Karpas-422 (cell line): Measurements from ENCODE around the gene SLC12A8. TPM values are rescaled to one million over a fixed set of nuclear protein-coding genes. Genes with fewer than 3 reads are reported as not detected.

ENCODE experiments used
- DNase-seq: peaks from one replicate; pipeline ENCODE4 v3.0.0-alpha.2; 2015
- H2AFZ ChIP-seq: fragments of 200-600 bp; sonication (generic); 2 replicates; pipeline ENCODE4 v1.6.1; 2014; ENCODE audit warnings: antibody characterized with exemption, low read length, mixed read lengths
- H3K27ac ChIP-seq: fragments of 200-600 bp; sonication (generic); 2 replicates; pipeline ENCODE4 v1.5.1; 2014; ENCODE audit warnings: mild to moderate bottlenecking, low read length, moderate library complexity
- H3K27me3 ChIP-seq: fragments of 200-600 bp; sonication (generic); 2 replicates; pipeline ENCODE4 v1.6.1; 2014; ENCODE audit warnings: low read length, mixed read lengths
- H3K36me3 ChIP-seq: fragments of 200-600 bp; sonication (generic); 2 replicates; pipeline ENCODE4 v1.6.1; 2014; ENCODE audit warnings: low read length, mixed read lengths; ENCODE audit not compliant: insufficient read depth
- H3K4me1 ChIP-seq: fragments of 200-600 bp; sonication (generic); 2 replicates; pipeline ENCODE4 v1.6.1; 2014; ENCODE audit warnings: mild to moderate bottlenecking, low read length, mixed read lengths
- H3K4me2 ChIP-seq: fragments of 200-600 bp; sonication (generic); 2 replicates; pipeline ENCODE4 v1.6.1; 2014; ENCODE audit warnings: low read length, low read depth, mild to moderate bottlenecking; ENCODE audit not compliant: poor library complexity, severe bottlenecking
- H3K4me3 ChIP-seq: fragments of 200-600 bp; sonication (generic); 2 replicates; pipeline ENCODE4 v1.5.1; 2014; ENCODE audit warnings: mild to moderate bottlenecking, antibody characterized with exemption, low read length, mixed read lengths
- H3K79me2 ChIP-seq: fragments of 200-600 bp; sonication (generic); 2 replicates; pipeline ENCODE4 v1.6.1; 2014; ENCODE audit warnings: mild to moderate bottlenecking, low read length, mixed read lengths
- H3K9ac ChIP-seq: fragments of 200-600 bp; sonication (generic); 2 replicates; pipeline ENCODE4 v1.6.0; 2014; ENCODE audit warnings: low read length
- H3K9me2 ChIP-seq: fragments of 200-600 bp; sonication (generic), shearing (Covaris generic); replicated peaks from 2 replicates; pipeline ENCODE4 v1.6.0; 2014; ENCODE audit warnings: mild to moderate bottlenecking, low read length, moderate library complexity; ENCODE audit not compliant: insufficient read depth
- H3K9me3 ChIP-seq: fragments of 300-700, 200-600 bp; sonication (generic); 2 replicates; pipeline ENCODE4 v1.6.1; 2014; ENCODE audit warnings: low read length, mixed read lengths
- H4K20me1 ChIP-seq: fragments of 200-600 bp; sonication (generic); 2 replicates; pipeline ENCODE4 v1.6.1; 2014; ENCODE audit warnings: mild to moderate bottlenecking, antibody characterized with exemption, low read length, low read depth; ENCODE audit not compliant: insufficient read depth
- total RNA-seq: library from RNA; depleted of rRNA; stranded (reverse); fragments of >200 nt; shearing (Covaris generic); gene quantifications from 2 replicates; pipeline ENCODE4 v1.2.3, GENCODE V29; 2014; ENCODE audit warnings: low replicate concordance

SLC12A8 gene
- total RNA-seq, 1 experiment from 2014 or later, result 156 TPM

- no peak overlapping the region for H3K4me2 ChIP-seq
- no peaks in the 10 kb centered on the region for H3K36me3 ChIP-seq
- H3K79me2 ChIP-seq, result no peaks in the 10 kb centered on the region
- no peaks in the 10 kb centered on the region for H4K20me1 ChIP-seq
- H2AFZ ChIP-seq, result no peak overlapping the region
- no peaks in the 10 kb centered on the region for H3K27me3 ChIP-seq
- no peak overlapping the region for H3K4me3 ChIP-seq
- no peak for DNase-seq
- H3K9ac ChIP-seq, result no peak overlapping the region
- H3K4me1 ChIP-seq, result no peaks in the 10 kb centered on the region
- no peak overlapping the region for H3K27ac ChIP-seq
- no peaks in the 10 kb centered on the region for H3K9me2 ChIP-seq
- H3K9me3 ChIP-seq, result no peaks in the 10 kb centered on the region
Measured at GRCh38 chr3:125213364-125213755, 812 bp upstream of the SLC12A8 start.

- no peak for DNase-seq
- Histone ChIP-seq H3K9ac (no peak overlapping the region), H3K4me1 (no peaks in the 10 kb centered on the region), H3K4me3 (no peak overlapping the region), H3K79me2 (no peaks in the 10 kb centered on the region), H3K4me2 (no peak overlapping the region), H3K27ac (no peak overlapping the region), H2AFZ (no peak overlapping the region), H3K9me3 (no peaks in the 10 kb centered on the region), H3K27me3 (no peaks in the 10 kb centered on the region), H3K36me3 (no peaks in the 10 kb centered on the region), H4K20me1 (no peaks in the 10 kb centered on the region), H3K9me2 (no peaks in the 10 kb centered on the region)
Measured at GRCh38 chr3:125212091-125212508, 448 bp downstream of the SLC12A8 start.

GRCh38 chr3:125211523-125212090 lies 941 bp downstream of the SLC12A8 start:
- H3K79me2 ChIP-seq, result no peaks in the 10 kb centered on the region
- no peaks in the 10 kb centered on the region for H4K20me1 ChIP-seq
- H3K9ac ChIP-seq, result no peak overlapping the region
- H3K27ac ChIP-seq, result no peak overlapping the region
- H3K4me2 ChIP-seq, result no peak overlapping the region
- H3K4me1 ChIP-seq, result no peaks in the 10 kb centered on the region
- H3K27me3 ChIP-seq, result no peaks in the 10 kb centered on the region
- DNase-seq, result no peak
- no peaks in the 10 kb centered on the region for H3K9me3 ChIP-seq
- H2AFZ ChIP-seq, result no peak overlapping the region
- no peaks in the 10 kb centered on the region for H3K9me2 ChIP-seq
- H3K36me3 ChIP-seq, result no peaks in the 10 kb centered on the region
- no peak overlapping the region for H3K4me3 ChIP-seq

- Histone ChIP-seq H3K36me3 (no peaks in the 10 kb centered on the region), H3K9ac (no peak overlapping the region), H3K79me2 (no peaks in the 10 kb centered on the region), H3K4me1 (peaks cover 6% of the 10 kb centered on the region), H3K4me3 (no peak overlapping the region), H3K9me2 (no peaks in the 10 kb centered on the region), H3K9me3 (no peaks in the 10 kb centered on the region), H2AFZ (no peak overlapping the region), H3K4me2 (no peak overlapping the region), H4K20me1 (no peaks in the 10 kb centered on the region), H3K27me3 (no peaks in the 10 kb centered on the region), H3K27ac (no peak overlapping the region)
- no peak for DNase-seq
Measured at GRCh38 chr3:125207949-125208568, 4.5 kb downstream of the SLC12A8 start.

- no peak overlapping the region for H3K4me3 ChIP-seq
- no peaks in the 10 kb centered on the region for H3K9me2 ChIP-seq
- H3K4me1 ChIP-seq, result peaks cover 6% of the 10 kb centered on the region
- DNase-seq, result no peak
- H3K36me3 ChIP-seq, result no peaks in the 10 kb centered on the region
- H3K9ac ChIP-seq, result no peak overlapping the region
- no peaks in the 10 kb centered on the region for H3K79me2 ChIP-seq
- H3K4me2 ChIP-seq, result no peak overlapping the region
- no peaks in the 10 kb centered on the region for H3K9me3 ChIP-seq
- H4K20me1 ChIP-seq, result no peaks in the 10 kb centered on the region
- no peak overlapping the region for H3K27ac ChIP-seq
- no peak overlapping the region for H2AFZ ChIP-seq
- H3K27me3 ChIP-seq, result no peaks in the 10 kb centered on the region
Measured at GRCh38 chr3:125207507-125207906, 5.0 kb downstream of the SLC12A8 start.

GRCh38 chr3:125206934-125207333 lies 5.6 kb downstream of the SLC12A8 start:
- Histone ChIP-seq H3K4me1 (peaks cover 6% of the 10 kb centered on the region), H3K79me2 (no peaks in the 10 kb centered on the region), H3K36me3 (no peaks in the 10 kb centered on the region), H3K9me2 (no peaks in the 10 kb centered on the region), H3K27me3 (no peaks in the 10 kb centered on the region), H2AFZ (no peak overlapping the region), H3K27ac (no peak overlapping the region), H3K4me3 (no peak overlapping the region), H4K20me1 (no peaks in the 10 kb centered on the region), H3K9ac (no peak overlapping the region), H3K4me2 (no peak overlapping the region), H3K9me3 (no peaks in the 10 kb centered on the region)
- DNase-seq, result no peak

GRCh38 chr3:125203731-125204130 lies 8.8 kb downstream of the SLC12A8 start:
- Histone ChIP-seq H3K4me2 (no peak overlapping the region), H3K36me3 (no peaks in the 10 kb centered on the region), H3K9ac (no peak overlapping the region), H3K4me3 (no peak overlapping the region), H3K27me3 (no peaks in the 10 kb centered on the region), H3K27ac (no peak overlapping the region), H2AFZ (no peak overlapping the region), H3K4me1 (peaks cover 16% of the 10 kb centered on the region), H3K9me3 (no peaks in the 10 kb centered on the region), H4K20me1 (no peaks in the 10 kb centered on the region), H3K79me2 (no peaks in the 10 kb centered on the region), H3K9me2 (no peaks in the 10 kb centered on the region)
- DNase-seq, result no peak

GRCh38 chr3:125202197-125202596 lies 10.4 kb downstream of the SLC12A8 start:
- no peaks in the 10 kb centered on the region for H4K20me1 ChIP-seq
- no peak overlapping the region for H2AFZ ChIP-seq
- no peak overlapping the region for H3K4me2 ChIP-seq
- peaks cover 16% of the 10 kb centered on the region for H3K4me1 ChIP-seq
- H3K9me3 ChIP-seq, result no peaks in the 10 kb centered on the region
- no peaks in the 10 kb centered on the region for H3K79me2 ChIP-seq
- H3K9me2 ChIP-seq, result no peaks in the 10 kb centered on the region
- H3K27me3 ChIP-seq, result no peaks in the 10 kb centered on the region
- H3K4me3 ChIP-seq, result no peak overlapping the region
- DNase-seq, result peak; percentile 80
- H3K9ac ChIP-seq, result no peak overlapping the region
- H3K27ac ChIP-seq, result no peak overlapping the region
- H3K36me3 ChIP-seq, result no peaks in the 10 kb centered on the region
